Endothelial cell of umbilical vein (primary cell): ENCODE measurements around the gene ZNF428. TPM values are rescaled to one million over a fixed set of nuclear protein-coding genes. Genes with fewer than 3 reads are reported as not detected.

Experiments used
- BruUV-seq: library from RNA; stranded (reverse); fragments of 400-500 nt; replicated peaks from 2 replicates; lab custom pipeline; 2021; lab: Mats Ljungman, UMichigan
- CTCF ChIA-PET: fragments of 300-600, 350-600 bp; sonication (Branson Sonifier 250); formaldehyde crosslinking; loops from one replicate; lab custom pipeline; 2021; ENCODE audit warnings: antibody characterized with exemption, inconsistent platforms; lab: Charles Lee
- POLR2A ChIA-PET: fragments of 300-600, 350-600 bp; sonication (Branson Sonifier 250); formaldehyde crosslinking; loops from one replicate; lab custom pipeline; 2021; ENCODE audit warnings: antibody characterized with exemption, inconsistent platforms; lab: Charles Lee
- DNase-seq: peaks from one replicate; pipeline ENCODE4 v3.0.0-alpha.2; 2011; ENCODE audit warnings: low read depth, low spot score
- FAIRE-seq: peaks from 2 replicates; lab custom pipeline; 2011; peaks lifted over from hg19 to GRCh38; lab: Jason Lieb, UNC
- H2AFZ ChIP-seq: 2 replicates; pipeline ENCODE4 v1.6.0; 2012; ENCODE audit warnings: low read depth, low read length, control low read depth, inconsistent platforms
- H3K27ac ChIP-seq: 2 replicates; pipeline ENCODE4 v1.5.1; 2011; ENCODE audit warnings: low read depth, mild to moderate bottlenecking, control low read depth, low read length, moderate library complexity; ENCODE audit not compliant: insufficient read depth
- H3K27me3 ChIP-seq, 2 experiments: 2 replicates each; pipeline versions ENCODE4 v1.6.0 to v1.6.1; 2011; ENCODE audit warnings: low read length in 2 of 2, mixed read lengths in 1 of 2; ENCODE audit not compliant: control insufficient read depth in 2 of 2, insufficient read depth in 2 of 2
- H3K36me3 ChIP-seq, 2 experiments: 2 replicates in 1 of 2; 3 replicates in 1 of 2; pipeline ENCODE4 v1.5.1; 2011; ENCODE audit warnings: low read length in 2 of 2, mild to moderate bottlenecking in 1 of 2, moderate library complexity in 1 of 2; ENCODE audit not compliant: control insufficient read depth in 2 of 2, insufficient read depth in 2 of 2; ENCODE audit errors: extremely low read depth in 1 of 2
- H3K4me1 ChIP-seq: 3 replicates; pipeline ENCODE4 v1.5.1; 2011; ENCODE audit warnings: mild to moderate bottlenecking, low read length; ENCODE audit not compliant: control insufficient read depth, insufficient read depth; ENCODE audit errors: extremely low read depth
- H3K4me2 ChIP-seq: 2 replicates; pipeline ENCODE4 v1.6.1; 2011; ENCODE audit warnings: low read length, control low read depth, mixed read lengths; ENCODE audit not compliant: insufficient read depth
- H3K4me3 ChIP-seq, 3 experiments: fragments of 200-600 bp in 1 of 3; sonication (generic), shearing (Covaris generic) in 1 of 3; replicated peaks in 1 of 3; 2 replicates each; pipeline ENCODE4 v1.5.1; 2011 to 2016; ENCODE audit warnings: control low read depth in 3 of 3, low read length in 3 of 3, mild to moderate bottlenecking in 2 of 3, inconsistent platforms in 1 of 3, low read depth in 1 of 3, moderate library complexity in 1 of 3; ENCODE audit not compliant: insufficient read depth in 1 of 3
- H3K79me2 ChIP-seq: 2 replicates; pipeline ENCODE4 v1.6.0; 2012; ENCODE audit warnings: low read length, inconsistent platforms; ENCODE audit not compliant: control insufficient read depth, insufficient read depth
- H3K9ac ChIP-seq: replicated peaks from 2 replicates; pipeline ENCODE3; 2011; ENCODE audit warnings: low read length, control low read depth; ENCODE audit not compliant: insufficient read depth; ENCODE audit errors: extremely low read depth
- H3K9me1 ChIP-seq: replicated peaks from 3 replicates; pipeline ENCODE4 v1.6.0; 2011; ENCODE audit warnings: mild to moderate bottlenecking, low read length; ENCODE audit not compliant: control insufficient read depth, insufficient read depth; ENCODE audit errors: extremely low read depth
- H3K9me3 ChIP-seq: replicated peaks from 2 replicates; pipeline ENCODE4 v1.5.1; 2012; ENCODE audit warnings: low read length, inconsistent platforms; ENCODE audit not compliant: control insufficient read depth, insufficient read depth
- H4K20me1 ChIP-seq: replicated peaks from 2 replicates; pipeline ENCODE3; 2011; ENCODE audit warnings: mild to moderate bottlenecking, low read length; ENCODE audit not compliant: control insufficient read depth, insufficient read depth; ENCODE audit errors: extremely low read depth
- EZH2 ChIP-seq: IDR thresholded peaks from 2 replicates; pipeline ENCODE4 v1.6.1; 2012; ENCODE audit warnings: borderline replicate concordance, low read depth, mild to moderate bottlenecking, moderate library complexity, low read length, inconsistent platforms; ENCODE audit not compliant: severe bottlenecking
- FOS ChIP-seq: IDR thresholded peaks from 2 replicates; pipeline ENCODE4 v1.6.1; 2011; ENCODE audit warnings: mild to moderate bottlenecking, low read length, moderate library complexity, borderline replicate concordance; ENCODE audit not compliant: insufficient read depth
- GATA2 ChIP-seq: IDR thresholded peaks from 2 replicates; pipeline ENCODE4 v1.7.0; 2011; ENCODE audit warnings: low read depth, mild to moderate bottlenecking, moderate library complexity, mixed read lengths, low read length; ENCODE audit not compliant: insufficient read length, insufficient read depth
- JUN ChIP-seq: IDR thresholded peaks from 2 replicates; pipeline ENCODE4 v1.6.1; 2011; ENCODE audit warnings: borderline replicate concordance, low read depth; ENCODE audit not compliant: insufficient read length, insufficient read depth
- MYC ChIP-seq: IDR thresholded peaks from one replicate; pipeline ENCODE4 v1.6.1; 2011; ENCODE audit warnings: mild to moderate bottlenecking, low read depth, low read length
- POLR2A ChIP-seq: IDR thresholded peaks from 2 replicates; pipeline ENCODE4 v1.6.1; 2012; ENCODE audit warnings: low read depth, mild to moderate bottlenecking, control low read depth, low read length
- POLR2AphosphoS5 ChIP-seq: IDR thresholded peaks from 2 replicates; pipeline ENCODE4 v1.6.1; 2012; ENCODE audit warnings: low read depth, mild to moderate bottlenecking, control low read depth, low read length, moderate library complexity; ENCODE audit not compliant: insufficient read depth
- dilution Hi-C: fragments of 300-500 bp; cut with MboI; formaldehyde crosslinking; loops from one replicate; pipeline ENCODE4 v1.15.0; 2019; ENCODE audit warnings: low sequenced_read_pairs; ENCODE audit not compliant: extremely low pct_ligation_motif_present
- intact Hi-C: fragments of 100-400 bp; cut with micrococcal nuclease; formaldehyde crosslinking; loops from one replicate; pipeline ENCODE4 v1.10.0; 2022
- polyA plus RNA-seq, 4 experiments: library from polyadenylated mRNA; depleted of rRNA in 3 of 4; stranded (reverse) in 3 of 4; unstranded in 1 of 4; fragments of >200 nt; gene quantifications; 2 replicates each; pipeline versions ENCODE4 v1.2.1 to v1.2.3, GENCODE V29; 2011 to 2012; ENCODE audit warnings: missing spikeins in 1 of 4
- total RNA-seq: library from RNA; stranded (reverse); gene quantifications from 2 replicates; pipeline ENCODE4 v1.2.3, GENCODE V29; 2021
- TF ChIP-seq, protein P1 (sequence below): IDR thresholded peaks from 2 replicates; pipeline ENCODE4 v1.6.1; 2011; ENCODE audit not compliant: insufficient read depth, insufficient read length
- TF ChIP-seq, protein P2 (sequence below), 2 donors: IDR thresholded peaks; 1 replicate in 1 of 2; 2 replicates in 1 of 2; pipeline ENCODE4 v1.5.1; 2011; ENCODE audit warnings: low read length in 2 of 2, mild to moderate bottlenecking in 2 of 2, moderate library complexity in 2 of 2, control low read depth in 1 of 2, inconsistent platforms in 1 of 2, low read depth in 1 of 2; ENCODE audit not compliant: insufficient read depth in 1 of 2; ENCODE audit errors: extremely low read depth in 1 of 2

Gene ZNF428
- total and polyA plus RNA-seq, 2 donors (not counting 3 experiments of a cell fraction or from before 2014, with no cell fraction given), result 29.2 to 56.2 TPM

GRCh38 chr19:43564800-43565199 is 54.6 kb downstream of the ZNF428 start:
- Histone ChIP-seq H3K9ac (no peak overlapping the region), H2AFZ (no peak overlapping the region), H3K9me1 (no peaks in the 10 kb centered on the region), H3K4me3 (no peak overlapping the region), H3K27ac (no peak overlapping the region), H3K27me3 (no peaks in the 10 kb centered on the region), H3K36me3 (peaks cover 0 to 7% of the 10 kb centered on the region in 2 experiments), H3K4me1 (no peaks in the 10 kb centered on the region), H3K79me2 (no peaks in the 10 kb centered on the region), H3K4me2 (no peak overlapping the region), H4K20me1 (no peaks in the 10 kb centered on the region), H3K9me3 (no peaks in the 10 kb centered on the region)
- intact Hi-C loops (no loop called here), dilution Hi-C loops (no loop called here)
- ChIA-PET POLR2A (no interaction called here), CTCF (interaction anchor here (0.8 to 2.8 kb wide), 4 partner anchors 10 to 31 kb away, joined by 3 to 20 read pairs (median 3); partner anchors contain the start of genes IRGQ, PINLYP and XRCC1)
- BruUV-seq, result no TSS peak
- DNase-seq (no peak), FAIRE-seq (no peak)
- TF ChIP-seq GATA2 (no peak), MYC (no peak), FOS (no peak), POLR2A (no peak), JUN (no peak), POLR2AphosphoS5 (no peak), EZH2 (no peak)
- TF ChIP-seq, protein P1, sequence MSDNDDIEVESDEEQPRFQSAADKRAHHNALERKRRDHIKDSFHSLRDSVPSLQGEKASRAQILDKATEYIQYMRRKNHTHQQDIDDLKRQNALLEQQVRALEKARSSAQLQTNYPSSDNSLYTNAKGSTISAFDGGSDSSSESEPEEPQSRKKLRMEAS, result no peak
- TF ChIP-seq, protein P2, sequence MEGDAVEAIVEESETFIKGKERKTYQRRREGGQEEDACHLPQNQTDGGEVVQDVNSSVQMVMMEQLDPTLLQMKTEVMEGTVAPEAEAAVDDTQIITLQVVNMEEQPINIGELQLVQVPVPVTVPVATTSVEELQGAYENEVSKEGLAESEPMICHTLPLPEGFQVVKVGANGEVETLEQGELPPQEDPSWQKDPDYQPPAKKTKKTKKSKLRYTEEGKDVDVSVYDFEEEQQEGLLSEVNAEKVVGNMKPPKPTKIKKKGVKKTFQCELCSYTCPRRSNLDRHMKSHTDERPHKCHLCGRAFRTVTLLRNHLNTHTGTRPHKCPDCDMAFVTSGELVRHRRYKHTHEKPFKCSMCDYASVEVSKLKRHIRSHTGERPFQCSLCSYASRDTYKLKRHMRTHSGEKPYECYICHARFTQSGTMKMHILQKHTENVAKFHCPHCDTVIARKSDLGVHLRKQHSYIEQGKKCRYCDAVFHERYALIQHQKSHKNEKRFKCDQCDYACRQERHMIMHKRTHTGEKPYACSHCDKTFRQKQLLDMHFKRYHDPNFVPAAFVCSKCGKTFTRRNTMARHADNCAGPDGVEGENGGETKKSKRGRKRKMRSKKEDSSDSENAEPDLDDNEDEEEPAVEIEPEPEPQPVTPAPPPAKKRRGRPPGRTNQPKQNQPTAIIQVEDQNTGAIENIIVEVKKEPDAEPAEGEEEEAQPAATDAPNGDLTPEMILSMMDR (IDR thresholded peaks at IDR 0.05; ENCODE audit: extremely low read depth in 1 of 2, insufficient read depth in 1 of 2, low read depth in 1 of 2, low read length in 2 of 2), result no peak
